ENCODE measurements around the gene MBD5.

The MBD5 gene

DNA sequence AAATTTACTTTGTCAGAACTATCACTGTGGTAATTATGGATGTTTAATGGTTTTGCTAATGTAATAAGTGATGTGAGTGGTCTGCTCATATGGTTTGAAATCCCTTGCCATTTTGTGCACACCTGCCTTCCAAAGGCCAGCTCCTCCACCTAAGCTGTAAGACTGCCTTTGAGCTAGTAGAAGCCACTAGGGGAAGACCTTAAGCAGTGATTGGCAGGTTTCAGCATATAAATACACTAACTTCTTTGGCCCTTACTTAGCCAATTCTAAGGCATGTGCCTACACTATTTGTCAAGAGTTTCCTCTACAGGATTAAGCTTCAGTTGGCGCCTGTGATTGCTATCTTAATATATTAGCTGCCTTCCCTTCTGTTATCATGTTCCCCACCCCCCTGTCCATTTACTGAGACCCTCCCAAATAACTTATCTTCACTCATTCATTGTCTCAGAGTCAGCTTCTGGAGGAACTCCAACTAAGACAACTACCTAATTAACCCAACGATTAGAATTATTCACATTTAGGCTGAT is 141.1 kb downstream of the MBD5 start:
- Histone ChIP-seq H3K36me3 (ENCODE audit: control insufficient read depth in 5 of 5, insufficient read depth in 5 of 5, low read length in 5 of 5) (peaks cover 0 to 3% (median 0%) of the 10 kb centered on the region in 5 donors), H3K27me3 (ENCODE audit: control insufficient read depth in 5 of 5, insufficient read depth in 4 of 5, low read length in 5 of 5) (no peaks in the 10 kb centered on the region), H3K4me3 (ENCODE audit: low read depth in 1 of 5, low read length in 5 of 5) (no peak overlapping the region), H3K9me3 (ENCODE audit: control insufficient read depth in 5 of 5, low read length in 5 of 5) (no peaks in the 10 kb centered on the region), H3K4me1 (ENCODE audit: control insufficient read depth in 5 of 5, insufficient read depth in 5 of 5, low read length in 5 of 5) (no peaks in the 10 kb centered on the region), H3K9ac (ENCODE audit: low read length in 5 of 5) (no peak overlapping the region), H3K27ac (ENCODE audit: low read depth, low read length) (no peak overlapping the region)

DNA sequence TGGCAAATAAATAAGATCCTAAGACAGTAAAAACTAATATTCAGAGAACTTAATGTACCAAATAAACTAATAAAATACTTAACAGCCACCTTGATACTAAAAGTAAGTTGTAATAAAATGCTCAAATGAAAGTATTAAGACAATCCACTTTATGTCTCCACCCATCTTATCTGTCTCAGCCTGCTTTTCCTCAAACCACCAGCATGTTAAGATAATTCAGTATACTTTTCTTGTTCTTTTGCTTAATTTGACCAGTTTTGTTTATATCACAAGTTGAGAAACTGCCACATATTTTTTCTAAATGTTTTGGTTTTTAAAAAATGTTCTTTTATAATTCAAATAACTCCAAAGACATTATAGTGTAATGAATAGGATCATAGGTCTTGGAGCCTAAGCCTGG is 142.0 kb downstream of the MBD5 start:
- Histone ChIP-seq H3K9ac (ENCODE audit: low read length in 5 of 5) (no peak overlapping the region), H3K9me3 (ENCODE audit: control insufficient read depth in 5 of 5, low read length in 5 of 5) (no peaks in the 10 kb centered on the region), H3K27me3 (ENCODE audit: control insufficient read depth in 5 of 5, insufficient read depth in 4 of 5, low read length in 5 of 5) (no peaks in the 10 kb centered on the region), H3K27ac (ENCODE audit: low read depth, low read length) (no peak overlapping the region), H3K4me3 (ENCODE audit: low read depth in 1 of 5, low read length in 5 of 5) (no peak overlapping the region), H3K36me3 (ENCODE audit: control insufficient read depth in 5 of 5, insufficient read depth in 5 of 5, low read length in 5 of 5) (peaks cover 0 to 3% (median 0%) of the 10 kb centered on the region in 5 donors), H3K4me1 (ENCODE audit: control insufficient read depth in 5 of 5, insufficient read depth in 5 of 5, low read length in 5 of 5) (no peaks in the 10 kb centered on the region)

DNA sequence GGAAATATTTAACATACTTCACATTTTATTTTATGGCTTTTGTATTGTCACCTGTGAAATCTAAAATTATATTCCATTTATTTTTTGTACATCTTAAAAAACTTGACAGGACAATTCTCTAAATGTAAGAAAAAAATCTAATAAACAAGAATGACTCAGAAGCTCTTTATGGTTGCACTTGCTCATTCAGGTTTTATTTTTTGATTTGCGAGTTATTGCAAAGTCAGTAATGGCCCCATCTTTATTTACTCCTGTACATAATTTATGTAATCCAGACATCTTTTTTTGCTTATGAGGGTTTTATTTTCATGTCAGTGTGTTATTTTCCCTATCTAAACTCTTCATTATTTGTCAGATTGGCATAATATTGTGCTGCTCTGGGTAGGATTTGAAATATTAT is 145.1 kb downstream of the MBD5 start:
- Histone ChIP-seq H3K36me3 (ENCODE audit: control insufficient read depth in 5 of 5, insufficient read depth in 5 of 5, low read length in 5 of 5) (peaks cover 0 to 5% (median 0%) of the 10 kb centered on the region in 5 donors), H3K4me1 (ENCODE audit: control insufficient read depth in 5 of 5, insufficient read depth in 5 of 5, low read length in 5 of 5) (no peaks in the 10 kb centered on the region), H3K27me3 (ENCODE audit: control insufficient read depth in 5 of 5, insufficient read depth in 4 of 5, low read length in 5 of 5) (no peaks in the 10 kb centered on the region), H3K4me3 (ENCODE audit: low read depth in 1 of 5, low read length in 5 of 5) (no peak overlapping the region), H3K27ac (ENCODE audit: low read depth, low read length) (no peak overlapping the region), H3K9me3 (ENCODE audit: control insufficient read depth in 5 of 5, low read length in 5 of 5) (no peaks in the 10 kb centered on the region), H3K9ac (ENCODE audit: low read length in 5 of 5) (no peak overlapping the region)

GRCh38 chr2:148167241-148167766 is 146.4 kb downstream of the MBD5 start:
- H3K4me1 ChIP-seq (ENCODE audit: control insufficient read depth in 5 of 5, insufficient read depth in 5 of 5, low read length in 5 of 5): no peaks in the 10 kb centered on the region
- H3K9me3 ChIP-seq (ENCODE audit: control insufficient read depth in 5 of 5, low read length in 5 of 5): no peaks in the 10 kb centered on the region
- H3K4me3 ChIP-seq (ENCODE audit: low read depth in 1 of 5, low read length in 5 of 5): no peak overlapping the region
- peaks cover 0 to 7% (median 0%) of the 10 kb centered on the region in 5 donors for H3K36me3 ChIP-seq (ENCODE audit: control insufficient read depth in 5 of 5, insufficient read depth in 5 of 5, low read length in 5 of 5)
- H3K9ac ChIP-seq (ENCODE audit: low read length in 5 of 5): no peak overlapping the region
- no peaks in the 10 kb centered on the region for H3K27me3 ChIP-seq (ENCODE audit: control insufficient read depth in 5 of 5, insufficient read depth in 4 of 5, low read length in 5 of 5)
- H3K27ac ChIP-seq (ENCODE audit: low read depth, low read length): no peak overlapping the region

DNA sequence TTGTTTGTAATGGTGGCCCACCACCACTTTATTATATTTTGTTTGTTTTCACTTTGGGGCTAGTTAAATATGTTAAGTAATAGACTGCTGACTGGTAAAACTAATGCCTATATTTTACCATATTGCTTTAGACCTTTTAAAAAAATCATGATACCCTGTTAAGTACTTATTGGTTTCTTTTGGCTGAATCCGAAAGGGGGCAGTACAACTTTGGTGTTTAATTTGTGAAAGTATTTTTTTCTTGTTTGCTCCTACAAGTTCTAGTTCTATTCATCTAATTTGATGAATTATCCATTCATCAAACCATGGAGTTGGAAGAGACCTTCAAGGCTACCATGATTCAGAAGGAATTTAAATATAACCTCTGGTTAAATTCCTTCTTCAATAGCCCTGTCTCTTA is 147.0 kb downstream of the MBD5 start:
- Histone ChIP-seq H3K9ac (ENCODE audit: low read length in 5 of 5) (no peak overlapping the region), H3K36me3 (ENCODE audit: control insufficient read depth in 5 of 5, insufficient read depth in 5 of 5, low read length in 5 of 5) (peaks cover 0 to 7% (median 0%) of the 10 kb centered on the region in 5 donors), H3K27me3 (ENCODE audit: control insufficient read depth in 5 of 5, insufficient read depth in 4 of 5, low read length in 5 of 5) (no peaks in the 10 kb centered on the region), H3K4me1 (ENCODE audit: control insufficient read depth in 5 of 5, insufficient read depth in 5 of 5, low read length in 5 of 5) (no peaks in the 10 kb centered on the region), H3K27ac (ENCODE audit: low read depth, low read length) (no peak overlapping the region), H3K9me3 (ENCODE audit: control insufficient read depth in 5 of 5, low read length in 5 of 5) (no peaks in the 10 kb centered on the region), H3K4me3 (ENCODE audit: low read depth in 1 of 5, low read length in 5 of 5) (no peak overlapping the region)

- Histone ChIP-seq H3K27ac (ENCODE audit: low read depth, low read length) (no peak overlapping the region), H3K27me3 (ENCODE audit: control insufficient read depth in 5 of 5, insufficient read depth in 4 of 5, low read length in 5 of 5) (no peaks in the 10 kb centered on the region)
Measured at GRCh38 chr2:148172131-148172753, 151.4 kb downstream of the MBD5 start.

DNA sequence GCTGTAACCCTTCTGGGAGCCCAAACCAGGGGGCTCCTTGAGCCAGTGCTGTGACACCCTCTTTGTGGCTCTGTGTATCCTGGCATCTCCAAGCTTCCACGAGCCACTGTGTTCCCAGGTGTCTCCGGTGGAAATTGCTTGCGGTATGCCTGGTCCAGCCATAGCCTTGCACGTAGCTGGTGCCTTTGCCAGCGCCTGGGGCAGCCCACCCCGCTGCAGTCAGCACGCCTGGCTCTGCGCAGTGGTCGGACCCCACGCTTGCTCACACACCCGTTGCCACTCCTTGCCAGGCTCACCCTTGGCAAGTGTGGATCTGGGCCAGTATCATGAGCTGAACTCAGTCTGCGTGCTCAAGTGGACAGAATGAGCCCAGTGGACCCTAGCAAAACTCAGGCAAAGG is 152.3 kb downstream of the MBD5 start:
- Histone ChIP-seq H3K9ac (ENCODE audit: low read length in 5 of 5) (no peak overlapping the region), H3K27me3 (ENCODE audit: control insufficient read depth in 5 of 5, insufficient read depth in 4 of 5, low read length in 5 of 5) (no peaks in the 10 kb centered on the region), H3K27ac (ENCODE audit: low read depth, low read length) (no peak overlapping the region), H3K36me3 (ENCODE audit: control insufficient read depth in 5 of 5, insufficient read depth in 5 of 5, low read length in 5 of 5) (peaks cover 0 to 7% (median 0%) of the 10 kb centered on the region in 5 donors), H3K4me1 (ENCODE audit: control insufficient read depth in 5 of 5, insufficient read depth in 5 of 5, low read length in 5 of 5) (no peaks in the 10 kb centered on the region), H3K9me3 (ENCODE audit: control insufficient read depth in 5 of 5, low read length in 5 of 5) (no peaks in the 10 kb centered on the region), H3K4me3 (ENCODE audit: low read depth in 1 of 5, low read length in 5 of 5) (no peak overlapping the region)

More at GRCh38 chr2:148172131-148172753, 151.4 kb downstream of the MBD5 start:
- no peak overlapping the region for H3K4me3 ChIP-seq (ENCODE audit: low read depth in 1 of 5, low read length in 5 of 5)
- no peaks in the 10 kb centered on the region for H3K9me3 ChIP-seq (ENCODE audit: control insufficient read depth in 5 of 5, low read length in 5 of 5)
- H3K4me1 ChIP-seq (ENCODE audit: control insufficient read depth in 5 of 5, insufficient read depth in 5 of 5, low read length in 5 of 5): no peaks in the 10 kb centered on the region
- H3K9ac ChIP-seq (ENCODE audit: low read length in 5 of 5): no peak overlapping the region
- H3K36me3 ChIP-seq (ENCODE audit: control insufficient read depth in 5 of 5, insufficient read depth in 5 of 5, low read length in 5 of 5): peaks cover 0 to 7% (median 0%) of the 10 kb centered on the region in 5 donors

- H3K9me3 ChIP-seq (ENCODE audit: control insufficient read depth in 5 of 5, low read length in 5 of 5): no peaks in the 10 kb centered on the region
Measured at GRCh38 chr2:148177559-148177958, 156.7 kb downstream of the MBD5 start.

DNA sequence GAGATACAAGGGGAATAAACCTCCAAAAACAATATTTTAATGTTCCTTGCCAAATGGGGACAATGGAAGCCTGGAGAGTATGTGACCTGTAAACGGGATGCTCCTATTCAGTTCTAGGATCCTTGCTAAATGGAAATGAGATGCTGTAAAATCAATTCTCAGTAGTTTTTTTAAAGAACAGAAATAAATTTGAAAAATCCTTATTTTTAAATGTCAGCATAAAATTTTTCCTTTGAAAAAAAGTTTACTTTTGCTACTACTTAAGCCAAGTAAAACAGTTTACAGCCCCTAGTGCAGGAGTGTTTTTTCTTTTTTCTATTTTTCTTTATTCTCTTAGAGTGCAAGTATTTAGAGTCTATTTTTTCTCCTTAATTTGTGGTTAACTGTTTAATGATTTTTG is 158.8 kb downstream of the MBD5 start:
- no peak overlapping the region for H3K4me3 ChIP-seq (ENCODE audit: low read depth in 1 of 5, low read length in 5 of 5)
- no peak overlapping the region for H3K9ac ChIP-seq (ENCODE audit: low read length in 5 of 5)
- no peaks in the 10 kb centered on the region for H3K9me3 ChIP-seq (ENCODE audit: control insufficient read depth in 5 of 5, low read length in 5 of 5)
- peaks cover 5 to 34% (median 14%) of the 10 kb centered on the region in 5 donors for H3K36me3 ChIP-seq (ENCODE audit: control insufficient read depth in 5 of 5, insufficient read depth in 5 of 5, low read length in 5 of 5)
- no peaks in the 10 kb centered on the region for H3K27me3 ChIP-seq (ENCODE audit: control insufficient read depth in 5 of 5, insufficient read depth in 4 of 5, low read length in 5 of 5)
- no peak overlapping the region for H3K27ac ChIP-seq (ENCODE audit: low read depth, low read length)
- no peaks in the 10 kb centered on the region for H3K4me1 ChIP-seq (ENCODE audit: control insufficient read depth in 5 of 5, insufficient read depth in 5 of 5, low read length in 5 of 5)

More at GRCh38 chr2:148177559-148177958, 156.7 kb downstream of the MBD5 start:
- no peak overlapping the region for H3K27ac ChIP-seq (ENCODE audit: low read depth, low read length)
- no peaks in the 10 kb centered on the region for H3K4me1 ChIP-seq (ENCODE audit: control insufficient read depth in 5 of 5, insufficient read depth in 5 of 5, low read length in 5 of 5)
- H3K27me3 ChIP-seq (ENCODE audit: control insufficient read depth in 5 of 5, insufficient read depth in 4 of 5, low read length in 5 of 5): no peaks in the 10 kb centered on the region
- peaks cover under 1 to 27% (median 10%) of the 10 kb centered on the region in 5 donors for H3K36me3 ChIP-seq (ENCODE audit: control insufficient read depth in 5 of 5, insufficient read depth in 5 of 5, low read length in 5 of 5)
- no peak overlapping the region for H3K4me3 ChIP-seq (ENCODE audit: low read depth in 1 of 5, low read length in 5 of 5)
- H3K9ac ChIP-seq (ENCODE audit: low read length in 5 of 5): no peak overlapping the region

- Histone ChIP-seq H3K9me3 (ENCODE audit: control insufficient read depth in 5 of 5, low read length in 5 of 5) (no peaks in the 10 kb centered on the region), H3K36me3 (ENCODE audit: control insufficient read depth in 5 of 5, insufficient read depth in 5 of 5, low read length in 5 of 5) (peaks cover 5 to 27% (median 11%) of the 10 kb centered on the region in 5 donors), H3K27ac (ENCODE audit: low read depth, low read length) (no peak overlapping the region), H3K4me3 (ENCODE audit: low read depth in 1 of 5, low read length in 5 of 5) (no peak overlapping the region), H3K4me1 (ENCODE audit: control insufficient read depth in 5 of 5, insufficient read depth in 5 of 5, low read length in 5 of 5) (no peaks in the 10 kb centered on the region), H3K27me3 (ENCODE audit: control insufficient read depth in 5 of 5, insufficient read depth in 4 of 5, low read length in 5 of 5) (no peaks in the 10 kb centered on the region), H3K9ac (ENCODE audit: low read length in 5 of 5) (no peak overlapping the region)
Measured at GRCh38 chr2:148184976-148185375, 164.1 kb downstream of the MBD5 start.

Data from subcutaneous abdominal adipose tissue (tissue), 5 donors.